Neural progenitor cell (in vitro differentiated cells): ENCODE data around the gene DNAH9. TPM values are rescaled to one million over a fixed set of nuclear protein-coding genes. Genes with fewer than 3 reads are reported as not detected.

Experiments used
- DNase-seq: peaks from one replicate; pipeline ENCODE4 v3.0.0-alpha.2; 2016; ENCODE audit warnings: low spot score
- H2AFZ ChIP-seq: fragments of 200-600 bp; sonication (generic); replicated peaks from 2 replicates; pipeline ENCODE4 v1.6.1; 2016; ENCODE audit warnings: antibody characterized with exemption
- H3F3A ChIP-seq: fragments of 200-600 bp; sonication (generic); 2 replicates; pipeline ENCODE4 v1.6.1; 2016; ENCODE audit warnings: antibody characterized with exemption, low read depth
- H3K27ac ChIP-seq: fragments of 200-600 bp; sonication (generic); 2 replicates; pipeline ENCODE4 v1.5.1; 2016; ENCODE audit warnings: mild to moderate bottlenecking
- H3K27me3 ChIP-seq: fragments of 200-600 bp; sonication (generic); 2 replicates; pipeline ENCODE4 v1.6.1; 2016; ENCODE audit warnings: mild to moderate bottlenecking, moderate library complexity
- H3K36me3 ChIP-seq: fragments of 200-600 bp; sonication (generic); 2 replicates; pipeline ENCODE4 v1.5.1; 2016
- H3K4me1 ChIP-seq: fragments of 200-600 bp; sonication (generic); 2 replicates; pipeline ENCODE4 v1.6.1; 2016; ENCODE audit warnings: mixed run types
- H3K4me2 ChIP-seq: fragments of 200-600 bp; sonication (generic); 2 replicates; pipeline ENCODE4 v1.6.1; 2016
- H3K4me3 ChIP-seq: fragments of 200-600 bp; sonication (generic); 2 replicates; pipeline ENCODE4 v1.5.1; 2016
- H3K79me2 ChIP-seq: fragments of 200-600 bp; sonication (generic); 2 replicates; pipeline ENCODE4 v1.6.1; 2016; ENCODE audit warnings: low read depth
- H3K9ac ChIP-seq: fragments of 200-600 bp; sonication (generic); 2 replicates; pipeline ENCODE4 v1.6.1; 2016
- H3K9me3 ChIP-seq: fragments of 200-600 bp; sonication (generic); 2 replicates; pipeline ENCODE4 v1.5.1; 2016; ENCODE audit warnings: low read depth
- H4K20me1 ChIP-seq: fragments of 200-600 bp; sonication (generic); 2 replicates; pipeline ENCODE4 v1.6.1; 2016; ENCODE audit warnings: low read depth
- H3K27ac Mint-ChIP-seq: 3 replicates; pipeline ENCODE4 v1.8.0; 2021; ENCODE audit warnings: mixed read lengths
- H3K27me3 Mint-ChIP-seq: 2 replicates; pipeline ENCODE4 v1.8.0; 2022; ENCODE audit warnings: low read depth, mild to moderate bottlenecking, inconsistent platforms, moderate library complexity, mixed read lengths; ENCODE audit not compliant: insufficient read depth
- H3K36me3 Mint-ChIP-seq: 3 replicates; pipeline ENCODE4 v1.8.0; 2021; ENCODE audit warnings: mixed read lengths
- H3K4me1 Mint-ChIP-seq: 3 replicates; pipeline ENCODE4 v1.8.0; 2021; ENCODE audit warnings: mixed read lengths
- H3K4me3 Mint-ChIP-seq: 3 replicates; pipeline ENCODE4 v1.8.0; 2021; ENCODE audit warnings: mild to moderate bottlenecking, moderate library complexity, mixed read lengths
- H3K9me3 Mint-ChIP-seq: 3 replicates; pipeline ENCODE4 v1.8.0; 2020; ENCODE audit warnings: mixed read lengths
- EZH2 ChIP-seq: fragments of 200-600 bp; sonication (generic); IDR thresholded peaks from 2 replicates; pipeline ENCODE4 v1.6.1; 2017; ENCODE audit warnings: antibody characterized with exemption, mild to moderate bottlenecking, moderate library complexity
- EZH2phosphoT487 ChIP-seq: fragments of 200-600 bp; sonication (generic); IDR thresholded peaks from 2 replicates; pipeline ENCODE4 v1.6.1; 2017; ENCODE audit warnings: antibody characterized with exemption
- total RNA-seq: library from RNA; depleted of rRNA; stranded (reverse); fragments of >200 nt; gene quantifications from 2 replicates; pipeline ENCODE4 v1.2.3, GENCODE V29; 2015; ENCODE audit warnings: low replicate concordance
- TF ChIP-seq, protein P1 (sequence below): fragments of 200-600 bp; sonication (generic); IDR thresholded peaks from 2 replicates; pipeline ENCODE4 v1.5.1; 2017; ENCODE audit warnings: antibody characterized with exemption, mild to moderate bottlenecking

DNAH9 gene
- total RNA-seq, 1 donor from 2014 or later: 1.3 TPM

DNA sequence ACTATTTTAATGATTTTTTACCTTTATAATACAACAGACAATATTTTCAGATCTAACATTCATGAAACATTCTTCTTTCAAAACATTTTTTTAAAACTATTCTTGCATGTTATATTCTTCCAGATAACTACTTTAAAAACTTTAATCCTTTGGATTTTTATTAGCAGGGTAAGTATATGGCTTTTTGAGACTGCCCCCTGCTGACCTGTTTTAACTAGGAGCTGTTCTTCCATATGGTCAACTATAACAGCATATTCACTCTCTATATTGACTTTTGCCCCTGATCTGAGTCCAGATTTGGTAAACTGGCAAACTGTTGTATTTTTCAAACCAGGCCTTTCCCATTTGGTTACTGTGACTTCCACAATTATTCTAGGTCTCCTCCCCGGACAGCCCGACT is 382.5 kb downstream of the DNAH9 start:
- Mint-ChIP-seq H3K27ac (no peak overlapping the region), H3K36me3 (peaks cover 31% of the 10 kb centered on the region), H3K4me1 (no peaks in the 10 kb centered on the region), H3K4me3 (no peak overlapping the region), H3K27me3 (no peaks in the 10 kb centered on the region), H3K9me3 (no peaks in the 10 kb centered on the region)
- peaks cover 9% of the 10 kb centered on the region for H3F3A ChIP-seq
- DNase-seq: no peak
- H4K20me1 ChIP-seq: no peaks in the 10 kb centered on the region
- no peaks in the 10 kb centered on the region for H3K9me3 ChIP-seq
- H3K4me2 ChIP-seq: no peak overlapping the region
- H2AFZ ChIP-seq: no peak overlapping the region
- no peaks in the 10 kb centered on the region for H3K79me2 ChIP-seq
- no peak overlapping the region for H3K4me3 ChIP-seq
- no peak overlapping the region for H3K9ac ChIP-seq
- H3K27me3 ChIP-seq: no peaks in the 10 kb centered on the region
- no peak overlapping the region for H3K27ac ChIP-seq
- TF ChIP-seq, protein P1, sequence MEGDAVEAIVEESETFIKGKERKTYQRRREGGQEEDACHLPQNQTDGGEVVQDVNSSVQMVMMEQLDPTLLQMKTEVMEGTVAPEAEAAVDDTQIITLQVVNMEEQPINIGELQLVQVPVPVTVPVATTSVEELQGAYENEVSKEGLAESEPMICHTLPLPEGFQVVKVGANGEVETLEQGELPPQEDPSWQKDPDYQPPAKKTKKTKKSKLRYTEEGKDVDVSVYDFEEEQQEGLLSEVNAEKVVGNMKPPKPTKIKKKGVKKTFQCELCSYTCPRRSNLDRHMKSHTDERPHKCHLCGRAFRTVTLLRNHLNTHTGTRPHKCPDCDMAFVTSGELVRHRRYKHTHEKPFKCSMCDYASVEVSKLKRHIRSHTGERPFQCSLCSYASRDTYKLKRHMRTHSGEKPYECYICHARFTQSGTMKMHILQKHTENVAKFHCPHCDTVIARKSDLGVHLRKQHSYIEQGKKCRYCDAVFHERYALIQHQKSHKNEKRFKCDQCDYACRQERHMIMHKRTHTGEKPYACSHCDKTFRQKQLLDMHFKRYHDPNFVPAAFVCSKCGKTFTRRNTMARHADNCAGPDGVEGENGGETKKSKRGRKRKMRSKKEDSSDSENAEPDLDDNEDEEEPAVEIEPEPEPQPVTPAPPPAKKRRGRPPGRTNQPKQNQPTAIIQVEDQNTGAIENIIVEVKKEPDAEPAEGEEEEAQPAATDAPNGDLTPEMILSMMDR: peak; percentile 43
- no peak for TF ChIP-seq EZH2
- no peaks in the 10 kb centered on the region for H3K4me1 ChIP-seq
- H3K36me3 ChIP-seq: peaks cover 4% of the 10 kb centered on the region

DNA sequence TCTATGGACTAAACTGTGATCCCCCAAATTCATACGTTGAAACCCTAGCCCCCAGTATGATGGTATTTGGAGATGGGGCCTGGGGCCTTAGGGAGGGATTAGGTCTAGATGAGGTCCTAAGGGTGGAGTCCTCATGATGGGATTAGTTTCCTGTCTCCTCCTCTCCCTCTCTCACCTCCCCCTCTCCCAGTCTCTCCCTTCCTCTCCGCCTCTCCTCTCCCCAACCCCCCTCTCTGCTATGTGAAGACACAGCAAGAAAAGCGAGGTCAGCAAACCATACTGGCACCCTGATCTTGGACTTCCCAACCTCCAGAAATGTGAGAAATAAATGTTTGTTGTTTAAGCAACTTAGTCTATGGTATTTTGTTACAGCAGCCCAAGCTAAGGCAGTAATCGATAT is 383.6 kb downstream of the DNAH9 start:
- no peaks in the 10 kb centered on the region for H3K27me3 ChIP-seq
- peaks cover 29% of the 10 kb centered on the region for H3K36me3 Mint-ChIP-seq
- no peak overlapping the region for H3K27ac ChIP-seq
- no peaks in the 10 kb centered on the region for H3K79me2 ChIP-seq
- H3K27ac Mint-ChIP-seq: no peak overlapping the region
- H3K9me3 ChIP-seq: no peaks in the 10 kb centered on the region
- TF ChIP-seq EZH2 (no peak), EZH2phosphoT487 (no peak)
- TF ChIP-seq, protein P1: no peak
- H3K9ac ChIP-seq: no peak overlapping the region
- peaks cover 4% of the 10 kb centered on the region for H3K36me3 ChIP-seq
- H3K4me3 Mint-ChIP-seq: no peak overlapping the region
- H4K20me1 ChIP-seq: no peaks in the 10 kb centered on the region
- peaks cover 9% of the 10 kb centered on the region for H3F3A ChIP-seq
- H2AFZ ChIP-seq: no peak overlapping the region
- no peak overlapping the region for H3K4me2 ChIP-seq
- no peaks in the 10 kb centered on the region for H3K4me1 Mint-ChIP-seq
- no peaks in the 10 kb centered on the region for H3K27me3 Mint-ChIP-seq
- no peaks in the 10 kb centered on the region for H3K9me3 Mint-ChIP-seq
- H3K4me3 ChIP-seq: no peak overlapping the region
- DNase-seq: no peak
- no peaks in the 10 kb centered on the region for H3K4me1 ChIP-seq

DNA sequence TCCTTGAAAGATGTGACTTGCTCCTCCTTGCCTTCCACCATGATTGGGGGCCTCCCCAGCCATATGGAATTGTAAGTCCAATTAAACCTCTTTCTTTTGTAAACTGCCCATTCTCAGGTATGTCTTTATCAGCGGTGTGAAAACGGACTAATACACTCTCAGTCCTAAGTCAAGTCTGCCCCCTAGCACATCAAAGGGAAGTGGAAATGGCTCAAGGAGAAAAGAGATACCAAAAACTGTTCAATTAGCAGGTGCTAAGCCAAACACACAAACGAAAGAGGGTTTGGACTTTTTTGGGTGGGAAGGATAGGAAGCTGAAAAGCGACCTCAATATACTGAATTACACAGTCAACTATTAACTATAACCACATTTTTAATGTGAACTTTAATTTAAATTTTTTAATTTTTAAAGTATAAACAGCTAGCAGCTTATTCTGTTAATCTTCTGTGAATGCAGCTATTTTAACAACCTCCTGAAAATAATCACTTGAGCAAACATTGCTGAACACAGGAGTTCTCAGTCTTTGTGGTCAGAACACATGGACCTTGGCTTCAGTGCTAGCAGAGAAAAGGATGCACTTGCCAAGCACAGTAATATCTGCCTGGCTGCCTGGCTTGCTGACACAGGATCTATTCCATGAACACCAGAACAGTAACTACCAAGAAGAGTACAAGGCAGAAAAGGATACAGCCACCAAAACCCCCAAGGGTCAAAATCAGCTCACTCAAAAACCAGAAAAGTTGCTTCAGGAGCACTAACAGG is 388.1 kb downstream of the DNAH9 start:
- peaks cover 29% of the 10 kb centered on the region for H3K36me3 Mint-ChIP-seq
- DNase-seq: no peak
- Histone ChIP-seq H3K27me3 (no peaks in the 10 kb centered on the region), H3K9me3 (no peaks in the 10 kb centered on the region), H3K4me3 (no peak overlapping the region), H3K4me1 (no peaks in the 10 kb centered on the region), H3K79me2 (no peaks in the 10 kb centered on the region), H3F3A (no peaks in the 10 kb centered on the region), H4K20me1 (no peaks in the 10 kb centered on the region), H3K36me3 (peaks cover 4% of the 10 kb centered on the region), H3K27ac (no peak overlapping the region), H2AFZ (no peak overlapping the region), H3K4me2 (no peak overlapping the region), H3K9ac (no peak overlapping the region)
- H3K4me3 Mint-ChIP-seq: no peak overlapping the region
- H3K4me1 Mint-ChIP-seq: no peaks in the 10 kb centered on the region
- no peaks in the 10 kb centered on the region for H3K27me3 Mint-ChIP-seq
- no peak overlapping the region for H3K27ac Mint-ChIP-seq
- TF ChIP-seq EZH2phosphoT487: no peak
- H3K9me3 Mint-ChIP-seq: peaks cover 4% of the 10 kb centered on the region

DNA sequence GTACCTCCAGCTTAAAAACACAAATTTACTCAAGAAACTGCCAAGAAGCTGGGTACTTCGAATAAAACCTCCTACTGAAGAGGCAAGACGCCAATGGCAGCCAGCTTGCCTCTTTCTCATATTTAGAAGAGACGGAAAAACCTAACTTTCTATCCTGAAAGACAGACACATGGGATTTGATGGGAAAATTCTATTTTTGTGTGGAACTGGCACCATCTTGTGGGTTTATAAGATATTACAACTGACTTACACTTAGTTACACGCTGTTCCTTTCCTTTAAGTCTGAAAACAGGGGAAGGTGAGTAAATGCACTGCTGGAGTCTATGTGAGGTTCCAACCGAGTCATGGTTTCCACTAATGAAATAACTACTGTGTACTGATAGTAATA is 388.7 kb downstream of the DNAH9 start:
- Histone ChIP-seq H3K27me3 (no peaks in the 10 kb centered on the region), H3K9me3 (no peaks in the 10 kb centered on the region), H3K4me1 (no peaks in the 10 kb centered on the region), H3K4me2 (no peak overlapping the region), H3K9ac (no peak overlapping the region), H3K27ac (no peak overlapping the region), H4K20me1 (no peaks in the 10 kb centered on the region), H3K36me3 (peaks cover 4% of the 10 kb centered on the region), H3K4me3 (no peak overlapping the region), H2AFZ (no peak overlapping the region), H3F3A (no peaks in the 10 kb centered on the region), H3K79me2 (no peaks in the 10 kb centered on the region)
- Mint-ChIP-seq H3K27me3 (no peaks in the 10 kb centered on the region), H3K36me3 (peaks cover 29% of the 10 kb centered on the region), H3K4me3 (no peak overlapping the region), H3K4me1 (no peaks in the 10 kb centered on the region), H3K27ac (no peak overlapping the region), H3K9me3 (peaks cover 4% of the 10 kb centered on the region)
- DNase-seq: peak; percentile 56
- TF ChIP-seq, protein P1: peak; percentile 70
- TF ChIP-seq EZH2phosphoT487: no peak
